GM12878 (cell line): ENCODE data around the gene MPC1. TPM values are rescaled to one million over a fixed set of nuclear protein-coding genes. Genes with fewer than 3 reads are reported as not detected.

Experiments
- ATAC-seq: fragments of 200-7000 bp; cut with Tn5 transposase; 3 replicates; pipeline ENCODE4 v1.9.1; 2020; ENCODE audit warnings: mild to moderate bottlenecking, moderate library complexity
- BruUV-seq: library from RNA; stranded (reverse); fragments of 400-500 nt; replicated peaks from 2 replicates; lab custom pipeline; 2021; lab: Mats Ljungman, UMichigan
- CTCF ChIA-PET: fragments of 300-600 bp; sonication (Branson Sonifier 250); formaldehyde crosslinking; extraction: SDS; loops from one replicate; lab custom pipeline; 2021; ENCODE audit warnings: inconsistent platforms; lab: Yijun Ruan, JAX
- POLR2A ChIA-PET: fragments of 350-600 bp; formaldehyde crosslinking; extraction: SDS; loops from one replicate; lab custom pipeline; 2021; ENCODE audit warnings: inconsistent platforms; lab: Charles Lee
- RAD21 ChIA-PET: fragments of 300-600 bp; sonication (Branson Sonifier 250); formaldehyde crosslinking; loops from one replicate; lab custom pipeline; 2023; ENCODE audit warnings: antibody characterized with exemption; ENCODE audit not compliant: unreplicated experiment; lab: Charles Lee
- SMC1A ChIA-PET: fragments of 300-600 bp; sonication (Branson Sonifier 250); formaldehyde crosslinking; loops from one replicate; lab custom pipeline; 2023; ENCODE audit not compliant: unreplicated experiment, uncharacterized antibody; lab: Charles Lee
- DNase-seq: peaks from one replicate; pipeline ENCODE4 v3.0.0-alpha.2; 2011; ENCODE audit warnings: low read depth, low spot score
- FAIRE-seq: peaks from 3 replicates; lab custom pipeline; 2011; peaks lifted over from hg19 to GRCh38; lab: Jason Lieb, UNC
- H2AFZ ChIP-seq: 2 replicates; pipeline ENCODE4 v1.6.0; 2011; ENCODE audit warnings: low read depth, low read length, control low read depth; ENCODE audit not compliant: control insufficient read depth
- H3K27ac ChIP-seq: 2 replicates; pipeline ENCODE4 v1.5.1; 2011; ENCODE audit warnings: control low read depth; ENCODE audit not compliant: control insufficient read depth, insufficient read depth
- H3K27me3 ChIP-seq, 2 experiments: replicated peaks in 1 of 2; 2 replicates each; pipeline versions ENCODE4 v1.6.0 to v1.6.1; 2011; ENCODE audit warnings: low read length in 1 of 2; ENCODE audit not compliant: control insufficient read depth in 2 of 2, insufficient read depth in 2 of 2
- H3K36me3 ChIP-seq, 2 experiments: 2 replicates each; pipeline ENCODE4 v1.5.1; 2011; ENCODE audit warnings: low read length in 1 of 2; ENCODE audit not compliant: control insufficient read depth in 2 of 2, insufficient read depth in 2 of 2
- H3K4me1 ChIP-seq: 2 replicates; pipeline ENCODE4 v1.6.1; 2011; ENCODE audit warnings: mild to moderate bottlenecking, low read length, moderate library complexity, mixed read lengths; ENCODE audit not compliant: control insufficient read depth, insufficient read depth
- H3K4me2 ChIP-seq: 2 replicates; pipeline ENCODE4 v1.6.0; 2011; ENCODE audit warnings: control low read depth; ENCODE audit not compliant: control insufficient read depth, insufficient read depth
- H3K4me3 ChIP-seq: fragments of 200-600 bp; sonication (generic); 2 replicates; pipeline ENCODE4 v1.5.1; 2016
- H3K79me2 ChIP-seq: 2 replicates; pipeline ENCODE4 v1.6.0; 2011; ENCODE audit warnings: low read length; ENCODE audit not compliant: control insufficient read depth, insufficient read depth
- H3K9ac ChIP-seq: 2 replicates; pipeline ENCODE4 v1.8.0; 2011; ENCODE audit warnings: low read length, control low read depth, mixed read lengths; ENCODE audit not compliant: control insufficient read depth, insufficient read depth
- H3K9me3 ChIP-seq: replicated peaks from 3 replicates; pipeline ENCODE4 v1.5.1; 2011; ENCODE audit warnings: mild to moderate bottlenecking, low read length; ENCODE audit not compliant: control insufficient read depth, insufficient read depth
- H4K20me1 ChIP-seq: 2 replicates; pipeline ENCODE4 v1.6.0; 2011; ENCODE audit not compliant: control insufficient read depth, insufficient read depth
- BMI1 ChIP-seq: fragments of 450-650 bp; IDR thresholded peaks from 2 replicates; pipeline ENCODE4 v1.6.1; 2016; ENCODE audit warnings: mild to moderate bottlenecking, moderate library complexity, borderline replicate concordance
- CBFB ChIP-seq: IDR thresholded peaks from 2 replicates; pipeline ENCODE4 v1.6.1; 2016; ENCODE audit warnings: antibody characterized with exemption, low read depth
- CHD4 ChIP-seq: fragments of 200-600 bp; sonication (generic); IDR thresholded peaks from 2 replicates; pipeline ENCODE4 v1.6.1; 2016; ENCODE audit warnings: mild to moderate bottlenecking
- MEF2A ChIP-seq: IDR thresholded peaks from 2 replicates; pipeline ENCODE4 v1.6.1; 2011; ENCODE audit warnings: low read depth, mild to moderate bottlenecking, low read length, moderate library complexity; ENCODE audit not compliant: insufficient read depth
- PML ChIP-seq: IDR thresholded peaks from 2 replicates; pipeline ENCODE4 v1.6.1; 2012; ENCODE audit warnings: low read length, inconsistent platforms
- RUNX3 ChIP-seq: IDR thresholded peaks from 2 replicates; pipeline ENCODE4 v1.6.1; 2012; ENCODE audit warnings: low read length, inconsistent platforms
- SP1 ChIP-seq: IDR thresholded peaks from one replicate; pipeline ENCODE4 v1.6.1; 2011; ENCODE audit warnings: low read depth, low read length
- ZBTB4 ChIP-seq: fragments of 450-650 bp; formaldehyde crosslinking; IDR thresholded peaks from 2 replicates; pipeline ENCODE4 v1.4.0; 2022; ENCODE audit warnings: mild to moderate bottlenecking, moderate library complexity
- WGBS: methylation state at CpG from one replicate; pipeline ENCODE4 v1.1.6; 2016; ENCODE audit warnings: low lambda C conversion rate; ENCODE audit not compliant: insufficient replicate concordance, insufficient coverage; ENCODE audit errors: missing lambda C conversion rate; 5-methylcytosine and 5-hydroxymethylcytosine counted together
- in situ Hi-C: fragments of 300-500 bp; cut with MboI; formaldehyde crosslinking; loops from 9 replicates; pipeline ENCODE4 v1.14.3; 2018; ENCODE audit warnings: mixed read lengths
- intact Hi-C: fragments of 100-400 bp; cut with micrococcal nuclease; formaldehyde crosslinking; loops from one replicate; pipeline ENCODE4 v1.14.2; 2022; ENCODE audit not compliant: unreplicated experiment
- polyA plus RNA-seq, 11 experiments: library from polyadenylated mRNA; depleted of rRNA in 4 of 11; unstranded in 6 of 11; stranded (reverse) in 5 of 11; fragments of >200 nt; fragmentation: Nextera tagmentation in 4 of 11; fragmentation: Illumina TruSeq in 1 of 11; extraction: Ambion mirVana in 4 of 11; extraction: Trizol in 1 of 11; gene quantifications; 1 replicate in 1 of 11; 2 replicates in 10 of 11; pipeline versions ENCODE4 v1.2.1 to v1.2.3, GENCODE V29; 2011 to 2016; ENCODE audit warnings: inconsistent platforms in 2 of 11, missing spikeins in 2 of 11, low read depth in 1 of 11
- total RNA-seq, 4 experiments: library from RNA; depleted of rRNA in 3 of 4; stranded (reverse); fragments of >200 nt in 3 of 4; fragmentation: Illumina TruSeq in 1 of 4; extraction: Trizol in 1 of 4; gene quantifications; 2 replicates each; pipeline versions ENCODE4 v1.2.1 to v1.2.3, GENCODE V29; 2013 to 2021
- TF ChIP-seq, protein P1 (sequence below): fragments of 450-650 bp; IDR thresholded peaks from 2 replicates; pipeline ENCODE4 v1.6.1; 2016; ENCODE audit warnings: mild to moderate bottlenecking
- TF ChIP-seq, protein P2 (sequence below): fragments of 450-650 bp; IDR thresholded peaks from 2 replicates; pipeline ENCODE4 v1.6.1; 2016; ENCODE audit warnings: mild to moderate bottlenecking, moderate library complexity, borderline replicate concordance

MPC1 gene
- total and polyA plus RNA-seq, 10 of the 15 experiments (the other 5 are each of a cell fraction or from before 2014, with no cell fraction given), result 53.2 to 177 (median 78.8) TPM

DNA sequence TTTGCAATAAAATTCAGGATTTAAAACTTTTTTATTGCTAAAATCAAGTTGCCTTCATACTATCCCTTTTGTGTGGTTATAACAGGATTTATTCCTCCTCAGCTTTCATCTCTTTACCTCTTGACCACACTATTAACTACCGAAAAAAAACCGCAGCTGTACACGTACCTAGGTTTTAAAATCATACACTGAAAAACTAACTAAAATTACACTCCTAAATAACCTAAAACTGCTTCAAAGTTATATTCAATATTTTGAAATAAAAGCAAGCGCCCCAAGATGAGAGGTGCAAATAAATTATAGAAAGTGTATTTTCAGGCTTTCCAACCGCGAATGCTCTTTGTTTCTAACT is 1.4 kb downstream of the MPC1 start:
- peak overlapping the region; percentile 81 for H3K27ac ChIP-seq
- H3K79me2 ChIP-seq, result peaks cover 39% of the 10 kb centered on the region
- H2AFZ ChIP-seq, result peak overlapping the region; percentile 84
- SMC1A ChIA-PET, result interaction anchor here (0.6 to 6.9 kb wide), 25 partner anchors 10 to 609 kb away, joined by 3 to 79 read pairs (median 7); partner anchors contain the start of genes PRR18 and SFT2D1
- FAIRE-seq, result no peak
- CTCF ChIA-PET, result interaction anchor here (0.6 to 7.4 kb wide), 32 partner anchors 9 to 747 kb away, joined by 3 to 211 read pairs (median 7); partner anchors contain the start of genes PRR18 and SFT2D1
- H3K27me3 ChIP-seq, result no peaks in the 10 kb centered on the region
- TF ChIP-seq ZBTB4 (CRISPR knock-in tag) (no peak), PML (peak; percentile 21; the same call in 1 of the 2 replicates), RUNX3 (peak; percentile 59), CBFB (peak; percentile 21; the same call in 1 of the 2 replicates), MEF2A (no peak), SP1 (no peak), BMI1 (no peak), CHD4 (no peak)
- TF ChIP-seq, protein P1, sequence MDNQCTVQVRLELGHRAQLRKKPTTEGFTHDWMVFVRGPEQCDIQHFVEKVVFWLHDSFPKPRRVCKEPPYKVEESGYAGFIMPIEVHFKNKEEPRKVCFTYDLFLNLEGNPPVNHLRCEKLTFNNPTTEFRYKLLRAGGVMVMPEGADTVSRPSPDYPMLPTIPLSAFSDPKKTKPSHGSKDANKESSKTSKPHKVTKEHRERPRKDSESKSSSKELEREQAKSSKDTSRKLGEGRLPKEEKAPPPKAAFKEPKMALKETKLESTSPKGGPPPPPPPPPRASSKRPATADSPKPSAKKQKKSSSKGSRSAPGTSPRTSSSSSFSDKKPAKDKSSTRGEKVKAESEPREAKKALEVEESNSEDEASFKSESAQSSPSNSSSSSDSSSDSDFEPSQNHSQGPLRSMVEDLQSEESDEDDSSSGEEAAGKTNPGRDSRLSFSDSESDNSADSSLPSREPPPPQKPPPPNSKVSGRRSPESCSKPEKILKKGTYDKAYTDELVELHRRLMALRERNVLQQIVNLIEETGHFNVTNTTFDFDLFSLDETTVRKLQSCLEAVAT, result peak; percentile 99
- TF ChIP-seq, protein P2, sequence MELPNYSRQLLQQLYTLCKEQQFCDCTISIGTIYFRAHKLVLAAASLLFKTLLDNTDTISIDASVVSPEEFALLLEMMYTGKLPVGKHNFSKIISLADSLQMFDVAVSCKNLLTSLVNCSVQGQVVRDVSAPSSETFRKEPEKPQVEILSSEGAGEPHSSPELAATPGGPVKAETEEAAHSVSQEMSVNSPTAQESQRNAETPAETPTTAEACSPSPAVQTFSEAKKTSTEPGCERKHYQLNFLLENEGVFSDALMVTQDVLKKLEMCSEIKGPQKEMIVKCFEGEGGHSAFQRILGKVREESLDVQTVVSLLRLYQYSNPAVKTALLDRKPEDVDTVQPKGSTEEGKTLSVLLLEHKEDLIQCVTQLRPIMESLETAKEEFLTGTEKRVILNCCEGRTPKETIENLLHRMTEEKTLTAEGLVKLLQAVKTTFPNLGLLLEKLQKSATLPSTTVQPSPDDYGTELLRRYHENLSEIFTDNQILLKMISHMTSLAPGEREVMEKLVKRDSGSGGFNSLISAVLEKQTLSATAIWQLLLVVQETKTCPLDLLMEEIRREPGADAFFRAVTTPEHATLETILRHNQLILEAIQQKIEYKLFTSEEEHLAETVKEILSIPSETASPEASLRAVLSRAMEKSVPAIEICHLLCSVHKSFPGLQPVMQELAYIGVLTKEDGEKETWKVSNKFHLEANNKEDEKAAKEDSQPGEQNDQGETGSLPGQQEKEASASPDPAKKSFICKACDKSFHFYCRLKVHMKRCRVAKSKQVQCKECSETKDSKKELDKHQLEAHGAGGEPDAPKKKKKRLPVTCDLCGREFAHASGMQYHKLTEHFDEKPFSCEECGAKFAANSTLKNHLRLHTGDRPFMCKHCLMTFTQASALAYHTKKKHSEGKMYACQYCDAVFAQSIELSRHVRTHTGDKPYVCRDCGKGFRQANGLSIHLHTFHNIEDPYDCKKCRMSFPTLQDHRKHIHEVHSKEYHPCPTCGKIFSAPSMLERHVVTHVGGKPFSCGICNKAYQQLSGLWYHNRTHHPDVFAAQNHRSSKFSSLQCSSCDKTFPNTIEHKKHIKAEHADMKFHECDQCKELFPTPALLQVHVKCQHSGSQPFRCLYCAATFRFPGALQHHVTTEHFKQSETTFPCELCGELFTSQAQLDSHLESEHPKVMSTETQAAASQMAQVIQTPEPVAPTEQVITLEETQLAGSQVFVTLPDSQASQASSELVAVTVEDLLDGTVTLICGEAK, result peak; percentile 61; the same call in 1 of the 2 replicates
- no peaks in the 10 kb centered on the region for H3K36me3 ChIP-seq
- no peaks in the 10 kb centered on the region for H4K20me1 ChIP-seq
- peak overlapping the region; percentile 90 for H3K4me2 ChIP-seq
- peaks cover 5% of the 10 kb centered on the region for H3K4me1 ChIP-seq
- no peak for DNase-seq
- WGBS, result 1% methylated on average over 6 of the region's 6 CpGs
- in situ Hi-C loops, result loop anchor here (5.0 kb wide), 1 partner anchor 49 kb away; no protein-coding TSS in a partner anchor
- H3K9me3 ChIP-seq, result no peaks in the 10 kb centered on the region
- peak overlapping the region; percentile 88 for H3K4me3 ChIP-seq
- RAD21 ChIA-PET, result interaction anchor here (0.7 to 4.3 kb wide), 26 partner anchors 9 to 105 kb away, joined by 3 to 73 read pairs (median 5); partner anchors contain the start of gene PRR18
- ATAC-seq, result no peak
- intact Hi-C loops, result no loop called here
- POLR2A ChIA-PET, result interaction anchor here (0.8 to 2.8 kb wide), 12 partner anchors 29 to 70 kb away, joined by 3 to 24 read pairs (median 10); partner anchors contain the start of gene SFT2D1
- H3K9ac ChIP-seq, result peak overlapping the region; percentile 77
- TSS peak; percentile 63 for BruUV-seq
